Activated T-helper 2 cell treated with anti-CD3 and anti-CD28 coated beads, Interferon-gamma antibody, Interleukin-2, Interleukin-4, amounts not matched to agents 10 μg/mL and 5 μg/mL and 100 μg/mL, durations not matched to agents 14 hours and 24 hours and 36 hours (primary cell): ENCODE measurements around the gene TNFRSF1B. TPM values are rescaled to one million over a fixed set of nuclear protein-coding genes. Genes with fewer than 3 reads are reported as not detected.

ENCODE experiments used
- DNase-seq: peaks from one replicate; pipeline ENCODE4 v3.0.0; 2021; ENCODE audit warnings: low spot score
- H3K27ac Mint-ChIP-seq: one replicate; pipeline ENCODE4 v1.8.0; 2021; ENCODE audit warnings: mixed read lengths
- H3K27me3 Mint-ChIP-seq: one replicate; pipeline ENCODE4 v1.8.0; 2021; ENCODE audit warnings: low read depth, mixed read lengths
- H3K36me3 Mint-ChIP-seq: one replicate; pipeline ENCODE4 v1.8.0; 2021; ENCODE audit warnings: low read depth, mixed read lengths
- H3K4me1 Mint-ChIP-seq: one replicate; pipeline ENCODE4 v1.8.0; 2021; ENCODE audit warnings: low read depth, mixed read lengths
- H3K4me3 Mint-ChIP-seq: one replicate; pipeline ENCODE4 v1.8.0; 2021; ENCODE audit warnings: low read depth, mild to moderate bottlenecking, moderate library complexity, mixed read lengths
- H3K9me3 Mint-ChIP-seq: one replicate; pipeline ENCODE4 v1.8.0; 2021; ENCODE audit warnings: mixed read lengths
- intact Hi-C: fragments of 100-400 bp; cut with micrococcal nuclease; formaldehyde crosslinking; loops from one replicate; pipeline ENCODE4 v1.15.1; 2023
- total RNA-seq: library from RNA; stranded (reverse); gene quantifications from 2 replicates; pipeline ENCODE4 v1.2.3, GENCODE V29; 2022

TNFRSF1B gene
- total RNA-seq, 1 donor from 2014 or later: 150 TPM

DNA sequence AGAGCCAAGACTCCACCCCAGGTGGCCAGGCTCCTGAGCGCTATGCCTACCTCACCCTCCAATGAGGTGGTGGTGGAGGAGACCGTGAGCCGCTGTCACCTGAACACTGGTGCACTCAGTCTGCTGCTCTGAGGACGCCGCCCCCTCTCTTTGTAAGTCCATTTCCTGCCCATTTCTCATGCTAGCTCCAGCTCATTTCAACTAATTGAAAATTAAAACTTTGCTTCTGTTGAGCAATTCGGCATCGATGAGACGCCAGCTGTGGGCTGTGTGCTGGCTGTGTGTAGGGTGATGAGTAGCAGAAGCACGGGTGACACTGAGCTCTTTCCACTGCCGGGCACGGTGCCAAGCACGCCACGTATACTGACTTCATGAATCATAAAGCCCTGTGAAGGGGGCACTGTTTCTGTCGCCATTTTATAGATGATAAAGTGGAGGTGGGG, 11.2 kb downstream of the TNFRSF1B start:
- no peaks in the 10 kb centered on the region for H3K27me3 Mint-ChIP-seq
- H3K36me3 Mint-ChIP-seq: peaks cover 64% of the 10 kb centered on the region
- peak overlapping the region; percentile 93 for H3K27ac Mint-ChIP-seq
- H3K9me3 Mint-ChIP-seq: no peaks in the 10 kb centered on the region
- H3K4me1 Mint-ChIP-seq: peaks cover 76% of the 10 kb centered on the region
- peak overlapping the region; percentile 75 for H3K4me3 Mint-ChIP-seq
- peak; percentile 62 for DNase-seq
- intact Hi-C loops: loop anchor here (2.0 kb wide), 2 partner anchors 15 to 27 kb away; no protein-coding TSS in a partner anchor

DNA sequence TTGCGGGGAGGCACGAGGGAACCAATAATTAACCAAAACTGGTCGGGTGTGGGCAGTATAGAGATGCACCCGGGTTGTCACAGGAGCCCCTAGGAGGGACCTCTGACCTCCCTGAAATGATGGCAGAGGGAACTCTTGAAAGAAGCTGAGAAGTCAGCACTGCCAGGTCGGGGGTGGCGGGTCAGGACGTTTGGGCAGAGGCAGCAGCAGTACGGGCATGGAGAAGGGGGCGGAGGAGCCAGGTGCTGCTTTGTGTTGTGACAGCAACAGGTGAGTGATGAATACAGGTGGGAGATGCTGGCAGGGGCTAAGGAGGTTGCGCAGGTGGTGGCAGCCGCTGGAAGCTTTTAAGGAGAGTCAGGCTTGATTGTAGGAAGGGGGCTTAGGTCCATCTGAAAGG, 11.7 kb downstream of the TNFRSF1B start:
- intact Hi-C loops: loop anchor here (2.0 kb wide), 2 partner anchors 16 to 26 kb away; no protein-coding TSS in a partner anchor
- Mint-ChIP-seq H3K9me3 (no peaks in the 10 kb centered on the region), H3K27me3 (no peaks in the 10 kb centered on the region), H3K36me3 (peaks cover 61% of the 10 kb centered on the region), H3K4me3 (peak overlapping the region; percentile 75), H3K4me1 (peaks cover 71% of the 10 kb centered on the region), H3K27ac (peak overlapping the region; percentile 93)
- no peak for DNase-seq

DNA sequence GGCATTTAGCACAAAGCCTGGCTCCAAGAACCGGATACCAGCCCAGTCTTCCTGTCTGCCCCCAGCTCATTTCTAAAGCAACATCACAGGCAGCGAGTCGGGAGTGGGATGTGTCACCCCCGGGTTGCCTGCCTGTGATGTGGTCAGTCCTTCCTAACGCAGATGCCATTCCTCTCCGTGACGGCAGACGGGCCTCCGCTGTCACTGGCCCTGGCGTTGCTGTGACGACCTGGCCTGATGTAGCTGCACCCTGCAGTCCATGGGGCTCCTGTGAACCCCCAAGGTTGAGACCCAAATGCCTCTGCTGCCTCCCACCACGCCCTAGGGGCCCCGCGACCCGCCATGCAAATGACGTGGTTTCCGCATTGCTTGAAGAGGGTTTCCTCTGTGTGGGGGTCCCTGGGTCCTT, 12.3 kb downstream of the TNFRSF1B start:
- Mint-ChIP-seq H3K36me3 (peaks cover 61% of the 10 kb centered on the region), H3K9me3 (no peaks in the 10 kb centered on the region), H3K27ac (peak overlapping the region; percentile 93), H3K4me1 (peaks cover 70% of the 10 kb centered on the region), H3K4me3 (peak overlapping the region; percentile 75), H3K27me3 (no peaks in the 10 kb centered on the region)
- DNase-seq: peak; percentile 63
- intact Hi-C loops: loop anchor here (1.0 to 2.0 kb wide), 3 partner anchors 11 to 26 kb away; no protein-coding TSS in a partner anchor

DNA sequence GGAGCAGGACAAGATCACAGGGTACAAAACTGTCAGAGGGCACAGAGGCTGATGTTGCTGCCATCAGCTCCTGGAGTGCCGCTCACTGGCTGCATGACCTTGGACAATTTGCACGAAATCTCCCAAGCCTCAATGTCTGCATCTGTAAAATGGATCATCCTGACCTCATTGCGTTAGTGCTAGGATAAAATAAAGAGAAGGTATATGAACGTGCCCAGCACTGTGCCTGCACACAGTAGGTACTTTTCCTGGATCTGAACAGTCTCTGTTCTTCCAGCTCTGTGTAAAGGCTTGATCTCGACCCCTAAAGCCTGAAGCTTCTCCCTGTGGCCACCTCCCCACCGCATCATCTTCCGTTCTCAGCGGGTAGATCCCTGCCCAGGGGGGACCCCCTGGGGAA, 12.9 kb downstream of the TNFRSF1B start:
- DNase-seq: no peak
- peak overlapping the region; percentile 93 for H3K27ac Mint-ChIP-seq
- H3K36me3 Mint-ChIP-seq: peaks cover 60% of the 10 kb centered on the region
- H3K4me3 Mint-ChIP-seq: no peak overlapping the region
- intact Hi-C loops: loop anchor here (1.0 to 2.0 kb wide), 3 partner anchors 11 to 25 kb away; no protein-coding TSS in a partner anchor
- no peaks in the 10 kb centered on the region for H3K9me3 Mint-ChIP-seq
- peaks cover 67% of the 10 kb centered on the region for H3K4me1 Mint-ChIP-seq
- H3K27me3 Mint-ChIP-seq: no peaks in the 10 kb centered on the region

DNA sequence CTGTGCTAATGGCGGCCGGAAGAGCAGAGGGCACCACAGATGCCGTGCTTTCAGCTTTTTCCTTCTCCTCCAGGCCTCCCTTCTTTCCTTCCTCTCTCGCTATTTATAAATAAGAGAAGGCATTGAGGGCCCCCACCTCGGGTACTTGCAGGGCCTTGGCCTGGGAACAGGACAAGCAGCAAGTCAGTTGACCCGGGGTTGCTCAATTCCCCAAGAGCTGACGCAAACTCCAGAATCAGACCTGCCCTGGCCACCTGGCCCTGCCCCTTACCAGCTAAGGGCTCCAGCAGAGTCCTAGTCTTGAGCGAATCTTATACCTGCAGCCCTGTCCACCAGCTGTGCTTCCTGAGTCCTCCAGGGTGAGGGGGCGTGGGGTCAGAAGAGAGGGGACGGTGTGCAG, 13.5 kb downstream of the TNFRSF1B start:
- Mint-ChIP-seq H3K4me3 (no peak overlapping the region), H3K27ac (no peak overlapping the region), H3K4me1 (peaks cover 63% of the 10 kb centered on the region), H3K9me3 (no peaks in the 10 kb centered on the region), H3K36me3 (peaks cover 58% of the 10 kb centered on the region), H3K27me3 (no peaks in the 10 kb centered on the region)
- no peak for DNase-seq
- intact Hi-C loops: no loop called here

DNA sequence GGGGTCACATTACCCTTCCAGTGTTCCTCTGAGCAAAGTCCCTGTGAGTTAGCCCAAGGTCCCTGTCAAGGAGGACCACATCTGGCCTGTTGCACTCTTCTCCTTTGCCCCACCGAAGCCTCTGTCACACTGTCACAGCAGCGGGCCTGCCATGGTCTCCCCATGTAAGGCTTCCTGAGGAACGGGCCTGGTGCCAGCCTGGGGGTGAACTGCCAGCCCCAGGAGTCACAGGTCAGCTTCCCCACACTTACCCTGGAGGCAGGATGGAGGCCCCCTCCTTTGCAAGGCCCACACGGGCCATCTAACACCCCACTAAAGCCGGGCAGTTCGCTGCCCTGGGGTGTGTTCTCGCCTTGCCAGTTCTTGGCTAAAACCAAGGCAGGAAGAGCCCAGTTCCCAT, 14.1 kb downstream of the TNFRSF1B start:
- peaks cover 61% of the 10 kb centered on the region for H3K4me1 Mint-ChIP-seq
- DNase-seq: no peak
- peaks cover 56% of the 10 kb centered on the region for H3K36me3 Mint-ChIP-seq
- H3K9me3 Mint-ChIP-seq: no peaks in the 10 kb centered on the region
- no peak overlapping the region for H3K4me3 Mint-ChIP-seq
- no peaks in the 10 kb centered on the region for H3K27me3 Mint-ChIP-seq
- peak overlapping the region; percentile 33 for H3K27ac Mint-ChIP-seq
- intact Hi-C loops: no loop called here

DNA sequence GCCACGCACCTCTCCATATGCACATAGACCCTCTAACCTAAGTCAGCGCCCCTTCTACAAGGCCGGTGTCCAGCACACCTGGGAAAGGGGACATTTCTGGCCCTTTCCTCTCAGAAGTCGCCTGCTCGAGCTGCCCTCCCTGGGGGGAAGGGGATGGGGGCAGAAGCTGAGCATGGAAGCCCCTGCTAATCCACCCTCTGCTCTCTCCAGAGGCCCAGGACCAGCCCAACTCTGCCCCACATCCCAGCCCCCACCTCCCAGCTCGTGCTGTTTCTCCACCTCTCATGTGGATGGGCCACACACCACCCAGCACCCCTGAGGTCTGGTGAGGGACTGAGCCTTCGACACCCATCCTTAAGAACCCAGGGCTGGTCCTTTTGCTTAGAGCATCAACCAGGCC, 14.8 kb downstream of the TNFRSF1B start:
- Mint-ChIP-seq H3K27ac (no peak overlapping the region), H3K27me3 (no peaks in the 10 kb centered on the region)
- intact Hi-C loops: no loop called here

DNA sequence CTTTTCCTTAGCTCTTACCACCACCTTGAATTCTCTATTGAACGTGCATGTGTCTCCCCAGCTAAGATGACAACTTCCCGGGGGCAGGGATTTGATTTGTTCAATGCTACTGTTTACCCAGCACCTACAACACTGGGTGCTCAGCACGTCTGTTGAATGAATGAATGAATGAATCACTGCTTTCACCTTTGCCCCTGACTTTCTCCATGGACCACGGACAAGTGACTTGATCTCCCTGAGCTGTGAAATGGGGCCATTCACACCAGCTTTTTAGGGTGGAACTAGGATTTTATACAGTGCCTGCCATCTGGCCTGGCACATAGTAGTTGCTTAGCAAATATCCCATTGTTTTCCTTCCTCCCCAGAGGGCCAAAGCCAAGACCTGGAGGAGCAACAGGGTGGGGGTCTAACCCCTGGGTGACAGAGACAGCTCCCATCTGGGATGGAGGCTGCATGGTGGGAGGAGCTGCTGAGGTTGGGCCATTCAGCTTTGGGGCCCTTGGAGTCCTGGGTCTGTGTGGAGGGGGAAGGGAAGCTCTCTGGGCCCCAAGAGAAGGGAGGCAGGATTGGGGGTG, 15.7 kb downstream of the TNFRSF1B start:
- no peak overlapping the region for H3K4me3 Mint-ChIP-seq
- peak overlapping the region; percentile 28 for H3K27ac Mint-ChIP-seq
- peaks cover 54% of the 10 kb centered on the region for H3K4me1 Mint-ChIP-seq
- H3K27me3 Mint-ChIP-seq: no peaks in the 10 kb centered on the region
- intact Hi-C loops: no loop called here
- no peaks in the 10 kb centered on the region for H3K9me3 Mint-ChIP-seq
- peaks cover 51% of the 10 kb centered on the region for H3K36me3 Mint-ChIP-seq
- DNase-seq: no peak

More for the DNA sequence above, 14.8 kb downstream of the TNFRSF1B start:
- Mint-ChIP-seq H3K4me1 (peaks cover 58% of the 10 kb centered on the region), H3K9me3 (no peaks in the 10 kb centered on the region), H3K36me3 (peaks cover 52% of the 10 kb centered on the region), H3K4me3 (no peak overlapping the region)
- DNase-seq: no peak

DNA sequence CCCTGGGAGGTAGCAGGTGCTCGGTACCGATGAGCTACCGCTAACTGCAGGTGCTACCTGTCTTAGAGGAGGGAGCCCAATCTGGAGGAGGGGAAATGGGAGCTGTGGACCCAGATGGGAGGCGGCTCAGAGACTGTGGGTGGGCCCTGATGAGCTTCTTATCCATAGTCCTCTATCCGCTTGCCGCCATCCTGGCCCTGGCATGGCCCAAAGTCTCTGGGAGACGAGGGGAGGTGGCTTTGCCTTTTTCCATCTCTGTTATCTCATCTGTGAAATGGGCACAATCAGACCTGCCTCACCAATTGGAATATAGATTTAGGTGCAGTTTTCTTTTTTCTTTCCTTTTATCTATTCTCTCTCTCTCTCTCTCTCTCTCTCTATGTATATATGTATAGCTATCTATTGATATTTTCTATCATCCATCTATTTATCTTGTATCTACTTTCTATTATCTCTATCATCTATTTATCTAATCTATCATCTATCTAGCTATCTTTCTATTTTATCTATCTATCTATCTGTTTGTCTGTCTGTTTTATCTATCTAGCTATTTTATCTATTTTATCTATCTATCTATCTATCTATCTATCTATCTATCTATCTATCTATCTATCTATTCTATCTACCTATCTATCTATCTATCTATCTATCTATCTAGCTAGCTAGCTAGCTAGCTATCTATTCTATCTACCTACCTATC, 16.5 kb downstream of the TNFRSF1B start:
- intact Hi-C loops: no loop called here
- Mint-ChIP-seq H3K27me3 (no peaks in the 10 kb centered on the region), H3K36me3 (peaks cover 49% of the 10 kb centered on the region), H3K4me1 (peaks cover 54% of the 10 kb centered on the region), H3K4me3 (no peak overlapping the region), H3K27ac (no peak overlapping the region), H3K9me3 (no peaks in the 10 kb centered on the region)
- DNase-seq: no peak

DNA sequence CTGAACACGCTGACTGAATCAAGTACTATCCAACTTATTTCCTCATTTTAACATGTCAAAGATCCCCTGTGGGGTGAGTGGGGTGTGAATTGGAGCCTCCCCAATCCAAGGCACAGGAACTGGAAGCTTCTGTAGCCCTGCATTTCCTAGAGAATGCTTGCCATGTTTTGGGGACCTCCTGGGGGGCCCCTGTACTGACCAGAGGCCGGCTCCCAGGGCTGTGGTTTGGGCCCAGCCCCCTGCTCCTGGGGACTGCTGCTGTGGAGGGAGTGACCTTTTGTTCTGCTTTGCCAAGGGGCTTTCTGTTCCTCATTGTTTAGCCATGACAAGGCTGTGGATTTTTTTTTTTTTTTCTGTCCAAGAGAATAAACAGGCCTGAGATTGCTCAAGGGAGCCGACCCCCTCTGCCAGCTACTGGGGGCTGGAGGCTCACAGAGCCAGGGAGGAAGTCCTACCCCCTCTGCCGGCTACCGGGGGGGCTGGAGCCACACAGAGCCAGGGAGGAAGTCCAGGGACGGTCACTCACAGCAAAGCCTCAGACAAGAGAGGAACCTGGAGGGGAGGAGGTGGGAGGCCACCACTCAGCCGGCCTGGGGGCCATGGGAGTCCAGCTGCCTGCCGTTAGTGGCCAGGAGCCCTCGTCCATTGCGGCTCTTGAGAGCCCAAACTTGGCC, 17.4 kb downstream of the TNFRSF1B start:
- DNase-seq: no peak
- intact Hi-C loops: no loop called here
- peak overlapping the region; percentile 11 for H3K27ac Mint-ChIP-seq
- H3K4me3 Mint-ChIP-seq: no peak overlapping the region
- H3K9me3 Mint-ChIP-seq: no peaks in the 10 kb centered on the region
- peaks cover 51% of the 10 kb centered on the region for H3K36me3 Mint-ChIP-seq
- H3K27me3 Mint-ChIP-seq: no peaks in the 10 kb centered on the region
- peaks cover 48% of the 10 kb centered on the region for H3K4me1 Mint-ChIP-seq

DNA sequence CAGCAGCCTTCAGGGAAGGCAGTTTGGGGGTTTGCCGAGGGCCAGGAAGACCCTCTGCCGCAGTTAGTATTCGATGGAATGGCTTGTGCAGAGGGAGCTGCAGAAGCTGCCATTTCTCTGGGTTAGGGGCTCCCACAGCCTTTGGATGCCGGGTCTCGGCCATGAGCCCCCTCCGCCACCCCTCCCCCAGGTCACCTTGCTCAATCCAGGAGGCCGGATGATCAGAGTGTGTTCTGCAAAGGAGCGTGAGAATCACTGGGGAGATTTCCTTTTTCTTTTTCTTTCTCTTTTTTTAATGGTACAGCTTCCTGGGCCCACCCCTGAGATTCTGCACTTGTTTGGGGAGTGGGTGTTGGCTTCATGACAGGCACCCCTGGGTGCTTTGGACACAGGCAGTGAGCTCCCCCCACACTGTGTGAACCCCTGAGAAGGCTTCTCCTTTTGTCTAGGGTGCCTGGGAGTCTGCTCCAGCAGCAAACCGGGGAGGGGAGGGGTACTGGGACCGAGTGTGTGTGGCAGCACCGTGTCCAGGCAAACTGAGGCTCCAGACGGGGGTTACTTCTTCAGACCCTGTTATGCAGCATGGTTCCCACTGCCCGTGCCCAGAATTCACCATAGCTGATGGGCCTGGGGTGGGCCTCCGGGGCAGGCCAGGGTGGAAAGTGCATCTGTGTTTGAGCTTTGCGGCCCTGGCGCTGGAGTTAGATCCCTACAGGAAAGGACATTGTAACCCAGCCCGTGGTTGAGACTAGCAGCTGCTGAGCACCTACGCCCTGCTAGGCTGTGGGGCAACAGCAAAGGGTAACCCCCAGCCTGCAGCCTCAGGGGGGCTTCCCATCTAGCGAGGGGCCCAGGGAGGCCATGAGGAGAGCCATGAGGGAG, 18.5 kb downstream of the TNFRSF1B start:
- Mint-ChIP-seq H3K4me3 (no peak overlapping the region), H3K27me3 (no peaks in the 10 kb centered on the region), H3K4me1 (peaks cover 49% of the 10 kb centered on the region), H3K27ac (no peak overlapping the region), H3K9me3 (no peaks in the 10 kb centered on the region), H3K36me3 (peaks cover 57% of the 10 kb centered on the region)
- intact Hi-C loops: no loop called here
- DNase-seq: no peak

DNA sequence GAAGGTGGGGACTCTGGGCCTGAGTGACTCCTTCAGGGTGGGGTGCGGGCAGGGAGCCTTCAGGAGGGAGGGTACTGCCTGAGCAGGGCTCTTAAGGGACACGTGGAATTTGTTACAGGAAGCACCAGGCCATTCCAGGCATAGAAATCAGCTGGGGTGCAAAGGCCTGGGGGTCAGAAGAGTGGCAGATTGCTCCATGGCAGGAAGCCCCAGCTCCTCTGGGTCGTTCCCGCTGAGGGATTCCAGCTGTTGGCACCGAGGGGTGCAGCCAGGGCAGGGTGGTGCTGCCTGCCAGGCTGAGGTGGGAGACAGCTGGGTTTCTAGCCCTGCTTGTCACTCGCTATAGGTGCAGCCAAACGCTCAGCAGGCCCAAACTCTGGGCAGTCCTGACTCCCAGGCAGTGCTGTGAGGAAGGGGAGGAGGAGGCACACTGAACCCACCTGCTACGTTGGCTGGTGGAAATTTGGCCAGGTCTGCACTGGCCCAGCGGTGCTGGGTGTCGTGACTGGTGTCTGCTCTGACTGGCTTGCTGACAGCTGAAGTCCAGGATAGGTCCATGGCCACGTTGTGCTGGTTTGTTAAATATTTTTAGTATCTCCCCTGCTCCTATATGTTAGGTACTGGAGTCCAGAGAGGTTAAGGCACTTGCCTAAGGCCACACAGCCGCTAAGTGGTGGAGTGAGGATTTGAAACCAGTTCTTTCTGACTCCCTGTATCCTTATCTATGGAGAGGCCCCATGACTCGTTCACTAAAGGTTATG, 19.3 kb downstream of the TNFRSF1B start:
- Mint-ChIP-seq H3K9me3 (no peaks in the 10 kb centered on the region), H3K27ac (peak overlapping the region; percentile 52), H3K4me1 (peaks cover 47% of the 10 kb centered on the region), H3K4me3 (no peak overlapping the region), H3K36me3 (peaks cover 57% of the 10 kb centered on the region), H3K27me3 (no peaks in the 10 kb centered on the region)
- intact Hi-C loops: no loop called here
- DNase-seq: no peak
